Endodermal cell (in vitro differentiated cells): Measurements from ENCODE around the gene MINK1. TPM values are rescaled to one million over a fixed set of nuclear protein-coding genes. Genes with fewer than 3 reads are reported as not detected.
A peak's percentile ranks its signal among the peaks of the same experiment; 100 is the strongest.

Experiments used
- DNase-seq: peaks from one replicate; pipeline ENCODE4 v3.0.0-alpha.2; 2017
- H3K27ac ChIP-seq: 2 replicates; pipeline ENCODE4 v1.5.1; 2013; ENCODE audit warnings: mild to moderate bottlenecking, low read depth, low read length, moderate library complexity
- H3K27me3 ChIP-seq: 2 replicates; pipeline ENCODE4 v1.6.1; 2013; ENCODE audit warnings: mild to moderate bottlenecking, low read length, moderate library complexity; ENCODE audit not compliant: insufficient read depth, control insufficient read depth, poor library complexity, severe bottlenecking
- H3K36me3 ChIP-seq: 2 replicates; pipeline ENCODE4 v1.7.0; 2013; ENCODE audit warnings: mild to moderate bottlenecking, low read length, moderate library complexity; ENCODE audit not compliant: control insufficient read depth, insufficient read depth
- H3K4me1 ChIP-seq: one replicate; pipeline ENCODE4 v1.7.0; 2013; ENCODE audit warnings: low read length; ENCODE audit not compliant: control insufficient read depth, insufficient read depth
- H3K4me3 ChIP-seq: 2 replicates; pipeline ENCODE4 v1.5.1; 2013; ENCODE audit warnings: mild to moderate bottlenecking, low read length, moderate library complexity
- H3K9ac ChIP-seq: 2 replicates; pipeline ENCODE4 v1.6.1; 2013; ENCODE audit warnings: mild to moderate bottlenecking, low read length, moderate library complexity; ENCODE audit not compliant: poor library complexity, severe bottlenecking; ENCODE audit errors: extremely low read depth
- H3K9me3 ChIP-seq: 2 replicates; pipeline ENCODE4 v1.6.1; 2013; ENCODE audit warnings: mild to moderate bottlenecking, low read length, moderate library complexity; ENCODE audit not compliant: control insufficient read depth
- H3K27ac Mint-ChIP-seq: 2 replicates; pipeline ENCODE4 v1.8.0; 2020; ENCODE audit warnings: mixed read lengths
- H3K27me3 Mint-ChIP-seq: 2 replicates; pipeline ENCODE4 v1.8.0; 2021; ENCODE audit warnings: mild to moderate bottlenecking, mixed read lengths; ENCODE audit not compliant: insufficient read depth
- H3K36me3 Mint-ChIP-seq: 2 replicates; pipeline ENCODE4 v1.8.0; 2020; ENCODE audit warnings: low read depth, mixed read lengths
- H3K4me1 Mint-ChIP-seq: 2 replicates; pipeline ENCODE4 v1.8.0; 2020; ENCODE audit warnings: mixed read lengths
- H3K4me3 Mint-ChIP-seq: 2 replicates; pipeline ENCODE4 v1.8.0; 2020; ENCODE audit warnings: mild to moderate bottlenecking, moderate library complexity, mixed read lengths
- H3K9me3 Mint-ChIP-seq: 2 replicates; pipeline ENCODE4 v1.8.0; 2020; ENCODE audit warnings: mild to moderate bottlenecking, mixed read lengths
- WGBS, 2 experiments: methylation state at CpG; one replicate each; pipeline versions ENCODE4 v1.1.5 to v1.1.7; 2013; ENCODE audit warnings: missing lambda C conversion rate in 2 of 2, mixed read lengths in 1 of 2; ENCODE audit not compliant: insufficient coverage in 1 of 2, insufficient read length in 1 of 2; 5-methylcytosine and 5-hydroxymethylcytosine counted together
- total RNA-seq, 2 donors: library from RNA; stranded (reverse); fragmentation: NEBNext Ultra II Directional in 1 of 2; extraction: Animal tissue kit (Norgen Biotek cat#: 25700) in 1 of 2; gene quantifications; 2 replicates in 1 of 2; 3 replicates in 1 of 2; pipeline ENCODE4 v1.2.1, GENCODE V29; 2021
- TF ChIP-seq, protein P1 (sequence below): fragments of 200-600 bp; sonication (generic); conservative IDR thresholded peaks from 2 replicates; pipeline ENCODE4 v1.5.0; 2021; ENCODE audit warnings: antibody characterized with exemption, mild to moderate bottlenecking

The MINK1 gene
- total RNA-seq, 2 donors from 2014 or later, result 75.0 to 79.7 TPM

DNA sequence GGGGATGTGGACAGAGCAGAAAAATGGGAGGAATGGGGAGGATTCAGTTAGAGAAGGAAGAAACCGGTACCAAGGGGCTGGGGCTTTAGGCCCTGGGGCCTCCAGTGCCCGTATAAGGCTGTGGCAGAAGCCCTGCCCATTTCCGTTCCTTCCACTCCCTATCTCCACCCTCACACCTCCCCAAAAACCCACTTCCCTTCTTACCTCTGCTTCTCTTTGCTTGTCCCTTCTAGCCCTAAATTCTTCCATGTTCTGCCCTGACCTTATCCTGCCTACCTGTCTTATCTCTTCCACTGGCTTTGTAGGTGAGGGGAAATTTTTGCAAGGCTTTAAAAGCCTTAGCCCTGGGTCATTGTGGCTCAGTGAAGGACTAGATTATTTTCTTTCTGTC, 111.0 kb downstream of the MINK1 start:
- H3K4me1 Mint-ChIP-seq, result peaks cover 30% of the 10 kb centered on the region
- no peak overlapping the region for H3K4me3 Mint-ChIP-seq
- DNase-seq, result no peak
- TF ChIP-seq, protein P1, sequence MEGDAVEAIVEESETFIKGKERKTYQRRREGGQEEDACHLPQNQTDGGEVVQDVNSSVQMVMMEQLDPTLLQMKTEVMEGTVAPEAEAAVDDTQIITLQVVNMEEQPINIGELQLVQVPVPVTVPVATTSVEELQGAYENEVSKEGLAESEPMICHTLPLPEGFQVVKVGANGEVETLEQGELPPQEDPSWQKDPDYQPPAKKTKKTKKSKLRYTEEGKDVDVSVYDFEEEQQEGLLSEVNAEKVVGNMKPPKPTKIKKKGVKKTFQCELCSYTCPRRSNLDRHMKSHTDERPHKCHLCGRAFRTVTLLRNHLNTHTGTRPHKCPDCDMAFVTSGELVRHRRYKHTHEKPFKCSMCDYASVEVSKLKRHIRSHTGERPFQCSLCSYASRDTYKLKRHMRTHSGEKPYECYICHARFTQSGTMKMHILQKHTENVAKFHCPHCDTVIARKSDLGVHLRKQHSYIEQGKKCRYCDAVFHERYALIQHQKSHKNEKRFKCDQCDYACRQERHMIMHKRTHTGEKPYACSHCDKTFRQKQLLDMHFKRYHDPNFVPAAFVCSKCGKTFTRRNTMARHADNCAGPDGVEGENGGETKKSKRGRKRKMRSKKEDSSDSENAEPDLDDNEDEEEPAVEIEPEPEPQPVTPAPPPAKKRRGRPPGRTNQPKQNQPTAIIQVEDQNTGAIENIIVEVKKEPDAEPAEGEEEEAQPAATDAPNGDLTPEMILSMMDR, result no peak
- H3K9ac ChIP-seq, result no peak overlapping the region
- H3K9me3 ChIP-seq, result no peaks in the 10 kb centered on the region
- H3K9me3 Mint-ChIP-seq, result no peaks in the 10 kb centered on the region
- peaks cover 47% of the 10 kb centered on the region for H3K36me3 ChIP-seq
- peaks cover 48% of the 10 kb centered on the region for H3K36me3 Mint-ChIP-seq
- H3K27ac ChIP-seq, result no peak overlapping the region
- no peaks in the 10 kb centered on the region for H3K27me3 Mint-ChIP-seq
- no peaks in the 10 kb centered on the region for H3K27me3 ChIP-seq
- H3K27ac Mint-ChIP-seq, result peak overlapping the region; percentile 89
- H3K4me3 ChIP-seq, result no peak overlapping the region
- WGBS, 2 experiments, result 93 to 100% methylated on average over 1 to 3 of the region's 3 CpGs
- peaks cover 10% of the 10 kb centered on the region for H3K4me1 ChIP-seq

- H3K9me3 ChIP-seq, result no peaks in the 10 kb centered on the region
- peaks cover 47% of the 10 kb centered on the region for H3K36me3 ChIP-seq
- Mint-ChIP-seq H3K27ac (peak overlapping the region; percentile 89), H3K27me3 (no peaks in the 10 kb centered on the region), H3K9me3 (no peaks in the 10 kb centered on the region), H3K4me1 (peaks cover 28% of the 10 kb centered on the region), H3K4me3 (peak overlapping the region; percentile 93), H3K36me3 (peaks cover 48% of the 10 kb centered on the region)
- peak; percentile 60 for DNase-seq
- H3K4me1 ChIP-seq, result peaks cover 10% of the 10 kb centered on the region
- WGBS, 2 experiments, result 90 to 92% methylated on average over 1 to 8 of the region's 8 CpGs
- TF ChIP-seq, protein P1, result no peak
- H3K9ac ChIP-seq, result no peak overlapping the region
- no peaks in the 10 kb centered on the region for H3K27me3 ChIP-seq
- no peak overlapping the region for H3K4me3 ChIP-seq
- no peak overlapping the region for H3K27ac ChIP-seq
Measured at GRCh38 chr17:4944554-4945175, 111.5 kb downstream of the MINK1 start.

DNA sequence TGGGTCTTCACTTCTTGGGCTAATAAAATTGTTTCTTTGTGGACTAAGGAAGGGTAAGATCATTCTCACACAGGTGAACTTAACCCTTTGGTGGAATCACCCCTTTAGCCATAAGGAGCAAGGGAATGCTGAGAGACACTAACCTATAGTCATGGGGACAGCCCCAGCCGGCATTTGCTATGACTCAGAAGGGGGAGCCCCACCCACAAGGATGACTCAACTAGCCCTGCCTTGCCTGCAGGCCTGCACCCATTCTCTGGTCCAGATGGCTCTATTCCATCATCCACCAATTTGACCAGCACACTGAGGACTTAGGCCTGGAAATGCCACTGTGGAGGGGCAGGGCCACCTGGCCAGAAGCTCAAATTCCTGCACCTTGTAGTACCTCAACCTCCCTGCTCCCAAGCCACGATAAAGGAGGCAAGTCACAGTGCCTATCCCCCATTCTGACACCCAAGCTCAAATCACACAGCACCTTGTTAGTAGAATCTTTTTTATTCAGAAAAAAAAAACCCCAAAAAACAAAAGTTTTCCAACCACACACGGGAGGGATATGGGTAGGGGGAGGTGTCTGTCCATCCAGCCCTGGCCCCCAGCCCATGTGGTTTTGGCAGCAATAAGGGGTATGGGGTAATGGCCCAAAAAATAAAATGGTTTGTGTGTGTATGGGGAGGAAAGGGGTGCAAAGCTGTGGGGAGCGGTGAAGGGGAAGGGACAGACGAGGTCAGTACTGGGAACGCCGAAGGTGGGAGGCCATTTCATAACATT, 112.2 kb downstream of the MINK1 start:
- Histone ChIP-seq H3K27ac (no peak overlapping the region), H3K9ac (peak overlapping the region; percentile 23), H3K4me3 (peak overlapping the region; percentile 91), H3K9me3 (no peaks in the 10 kb centered on the region), H3K27me3 (no peaks in the 10 kb centered on the region), H3K36me3 (peaks cover 47% of the 10 kb centered on the region), H3K4me1 (peaks cover 10% of the 10 kb centered on the region)
- DNase-seq, result peak; percentile 81
- TF ChIP-seq, protein P1, result no peak
- H3K9me3 Mint-ChIP-seq, result no peaks in the 10 kb centered on the region
- H3K27ac Mint-ChIP-seq, result peak overlapping the region; percentile 89
- WGBS, 2 experiments, result 82 to 86% methylated on average over 6 to 7 of the region's 7 CpGs
- H3K4me3 Mint-ChIP-seq, result peak overlapping the region; percentile 93
- peaks cover 28% of the 10 kb centered on the region for H3K4me1 Mint-ChIP-seq
- peaks cover 48% of the 10 kb centered on the region for H3K36me3 Mint-ChIP-seq
- H3K27me3 Mint-ChIP-seq, result no peaks in the 10 kb centered on the region
